ENCODE data around the gene SERPINE2. TPM values are rescaled to one million over a fixed set of nuclear protein-coding genes. Genes with fewer than 3 reads are reported as not detected.
A peak's percentile ranks its signal among the peaks of the same experiment; 100 is the strongest.

SERPINE2 gene
- total and polyA plus RNA-seq, 4 donors = 61.9 to 216 (median 135) TPM

GRCh38 chr2:224024270-224024669 is 14.8 kb downstream of the SERPINE2 start:
- DNase-seq (ENCODE audit: low read depth in 4 of 6, low spot score in 6 of 6) = no peak
- WGBS (ENCODE audit: insufficient coverage) = 100% methylated on average over 1 of the region's 4 CpGs
- H3K9me3 ChIP-seq (ENCODE audit: control insufficient read depth, insufficient read depth, low read length) = no peaks in the 10 kb centered on the region
- no peaks in the 10 kb centered on the region for H3K27me3 ChIP-seq (ENCODE audit: control insufficient read depth, insufficient read depth, low read length)
- no peaks in the 10 kb centered on the region for H3K4me1 ChIP-seq (ENCODE audit: control insufficient read depth, insufficient read depth, low read length)
- no peak overlapping the region for H3K4me3 ChIP-seq (ENCODE audit: low read depth, low read length)
- no peak overlapping the region for H3K27ac ChIP-seq (ENCODE audit: low read depth, low read length)
- H3K36me3 ChIP-seq (ENCODE audit: control insufficient read depth, insufficient read depth, low read length) = no peaks in the 10 kb centered on the region

DNA sequence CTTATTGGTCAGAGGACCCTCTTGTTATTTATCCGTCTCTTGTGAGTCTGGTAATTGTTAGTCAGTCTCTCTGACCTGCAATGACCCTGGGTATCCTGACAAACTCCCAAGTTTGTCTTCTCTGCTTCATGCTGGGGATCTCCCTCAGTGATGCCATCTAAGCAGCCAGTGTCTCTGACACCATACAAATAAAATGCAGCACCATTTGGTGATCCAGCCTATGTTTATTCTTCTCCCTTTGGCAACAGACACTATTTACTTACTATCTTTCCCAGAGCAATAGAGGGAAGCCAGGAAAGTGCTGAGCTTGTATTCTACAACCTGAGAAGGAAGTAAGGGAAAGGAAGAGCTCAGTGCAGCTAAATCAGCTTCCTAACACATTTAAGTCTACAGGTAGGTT is 15.9 kb downstream of the SERPINE2 start:
- Histone ChIP-seq H3K27ac (ENCODE audit: low read depth, low read length) (no peak overlapping the region), H3K9me3 (ENCODE audit: control insufficient read depth, insufficient read depth, low read length) (no peaks in the 10 kb centered on the region), H3K4me3 (ENCODE audit: low read depth, low read length) (no peak overlapping the region), H3K27me3 (ENCODE audit: control insufficient read depth, insufficient read depth, low read length) (no peaks in the 10 kb centered on the region), H3K4me1 (ENCODE audit: control insufficient read depth, insufficient read depth, low read length) (no peaks in the 10 kb centered on the region), H3K36me3 (ENCODE audit: control insufficient read depth, insufficient read depth, low read length) (no peaks in the 10 kb centered on the region)
- DNase-seq (ENCODE audit: low read depth in 4 of 6, low spot score in 6 of 6) = no peak
- WGBS (ENCODE audit: insufficient coverage) = no CpG with 5 or more reads among the region's 1 CpG

GRCh38 chr2:224022486-224022885 is 16.6 kb downstream of the SERPINE2 start:
- Histone ChIP-seq H3K9me3 (ENCODE audit: control insufficient read depth, insufficient read depth, low read length) (no peaks in the 10 kb centered on the region), H3K4me1 (ENCODE audit: control insufficient read depth, insufficient read depth, low read length) (peaks cover 5% of the 10 kb centered on the region), H3K27ac (ENCODE audit: low read depth, low read length) (no peak overlapping the region), H3K27me3 (ENCODE audit: control insufficient read depth, insufficient read depth, low read length) (no peaks in the 10 kb centered on the region), H3K4me3 (ENCODE audit: low read depth, low read length) (no peak overlapping the region), H3K36me3 (ENCODE audit: control insufficient read depth, insufficient read depth, low read length) (no peaks in the 10 kb centered on the region)
- no peak for DNase-seq (ENCODE audit: low read depth in 4 of 6, low spot score in 6 of 6)

GRCh38 chr2:224020523-224020922 is 18.6 kb downstream of the SERPINE2 start:
- Histone ChIP-seq H3K36me3 (ENCODE audit: control insufficient read depth, insufficient read depth, low read length) (no peaks in the 10 kb centered on the region), H3K9me3 (ENCODE audit: control insufficient read depth, insufficient read depth, low read length) (no peaks in the 10 kb centered on the region), H3K4me1 (ENCODE audit: control insufficient read depth, insufficient read depth, low read length) (peaks cover 5% of the 10 kb centered on the region), H3K27me3 (ENCODE audit: control insufficient read depth, insufficient read depth, low read length) (no peaks in the 10 kb centered on the region), H3K27ac (ENCODE audit: low read depth, low read length) (no peak overlapping the region), H3K4me3 (ENCODE audit: low read depth, low read length) (no peak overlapping the region)
- WGBS (ENCODE audit: insufficient coverage) = 61% methylated on average over 2 of the region's 3 CpGs
- DNase-seq (ENCODE audit: low read depth in 4 of 6, low spot score in 6 of 6) = peak in 1 of 6 donors; percentile 79

GRCh38 chr2:224017957-224018356 is 21.1 kb downstream of the SERPINE2 start:
- 20% methylated on average over 1 of the region's 4 CpGs for WGBS (ENCODE audit: insufficient coverage)
- H3K4me3 ChIP-seq (ENCODE audit: low read depth, low read length) = no peak overlapping the region
- H3K9me3 ChIP-seq (ENCODE audit: control insufficient read depth, insufficient read depth, low read length) = no peaks in the 10 kb centered on the region
- DNase-seq (ENCODE audit: low read depth in 4 of 6, low spot score in 6 of 6) = peak in 1 of 6 donors; percentile 38
- H3K4me1 ChIP-seq (ENCODE audit: control insufficient read depth, insufficient read depth, low read length) = peaks cover 20% of the 10 kb centered on the region
- no peak overlapping the region for H3K27ac ChIP-seq (ENCODE audit: low read depth, low read length)
- no peaks in the 10 kb centered on the region for H3K27me3 ChIP-seq (ENCODE audit: control insufficient read depth, insufficient read depth, low read length)
- no peaks in the 10 kb centered on the region for H3K36me3 ChIP-seq (ENCODE audit: control insufficient read depth, insufficient read depth, low read length)

GRCh38 chr2:224016963-224017362 is 22.1 kb downstream of the SERPINE2 start:
- DNase-seq (ENCODE audit: low read depth in 4 of 6, low spot score in 6 of 6) = no peak
- Histone ChIP-seq H3K4me3 (ENCODE audit: low read depth, low read length) (no peak overlapping the region), H3K27ac (ENCODE audit: low read depth, low read length) (no peak overlapping the region), H3K4me1 (ENCODE audit: control insufficient read depth, insufficient read depth, low read length) (peaks cover 20% of the 10 kb centered on the region), H3K9me3 (ENCODE audit: control insufficient read depth, insufficient read depth, low read length) (no peaks in the 10 kb centered on the region), H3K36me3 (ENCODE audit: control insufficient read depth, insufficient read depth, low read length) (no peaks in the 10 kb centered on the region), H3K27me3 (ENCODE audit: control insufficient read depth, insufficient read depth, low read length) (no peaks in the 10 kb centered on the region)
- WGBS (ENCODE audit: insufficient coverage) = 100% methylated on average over 2 of the region's 3 CpGs

GRCh38 chr2:224014336-224014735 is 24.8 kb downstream of the SERPINE2 start:
- no peak for DNase-seq (ENCODE audit: low read depth in 4 of 6, low spot score in 6 of 6)
- Histone ChIP-seq H3K9me3 (ENCODE audit: control insufficient read depth, insufficient read depth, low read length) (no peaks in the 10 kb centered on the region), H3K4me3 (ENCODE audit: low read depth, low read length) (no peak overlapping the region), H3K4me1 (ENCODE audit: control insufficient read depth, insufficient read depth, low read length) (peaks cover 23% of the 10 kb centered on the region), H3K36me3 (ENCODE audit: control insufficient read depth, insufficient read depth, low read length) (no peaks in the 10 kb centered on the region), H3K27me3 (ENCODE audit: control insufficient read depth, insufficient read depth, low read length) (no peaks in the 10 kb centered on the region), H3K27ac (ENCODE audit: low read depth, low read length) (no peak overlapping the region)
- WGBS (ENCODE audit: insufficient coverage) = 46% methylated on average over 1 of the region's 4 CpGs

GRCh38 chr2:224011837-224012236 is 27.2 kb downstream of the SERPINE2 start:
- Histone ChIP-seq H3K4me3 (ENCODE audit: low read depth, low read length) (no peak overlapping the region), H3K36me3 (ENCODE audit: control insufficient read depth, insufficient read depth, low read length) (no peaks in the 10 kb centered on the region), H3K27me3 (ENCODE audit: control insufficient read depth, insufficient read depth, low read length) (no peaks in the 10 kb centered on the region), H3K9me3 (ENCODE audit: control insufficient read depth, insufficient read depth, low read length) (no peaks in the 10 kb centered on the region), H3K4me1 (ENCODE audit: control insufficient read depth, insufficient read depth, low read length) (peaks cover 24% of the 10 kb centered on the region), H3K27ac (ENCODE audit: low read depth, low read length) (no peak overlapping the region)
- no CpG with 5 or more reads among the region's 1 CpG for WGBS (ENCODE audit: insufficient coverage)
- DNase-seq (ENCODE audit: low read depth in 4 of 6, low spot score in 6 of 6) = no peak

GRCh38 chr2:224009605-224010315 is 29.3 kb downstream of the SERPINE2 start:
- H3K36me3 ChIP-seq (ENCODE audit: control insufficient read depth, insufficient read depth, low read length) = no peaks in the 10 kb centered on the region
- DNase-seq (ENCODE audit: low read depth in 4 of 6, low spot score in 6 of 6) = no peak
- H3K27me3 ChIP-seq (ENCODE audit: control insufficient read depth, insufficient read depth, low read length) = no peaks in the 10 kb centered on the region
- no peaks in the 10 kb centered on the region for H3K9me3 ChIP-seq (ENCODE audit: control insufficient read depth, insufficient read depth, low read length)
- no peak overlapping the region for H3K4me3 ChIP-seq (ENCODE audit: low read depth, low read length)
- H3K27ac ChIP-seq (ENCODE audit: low read depth, low read length) = no peak overlapping the region
- H3K4me1 ChIP-seq (ENCODE audit: control insufficient read depth, insufficient read depth, low read length) = peaks cover 19% of the 10 kb centered on the region
- 75% methylated on average over 2 of the region's 5 CpGs for WGBS (ENCODE audit: insufficient coverage)

DNA sequence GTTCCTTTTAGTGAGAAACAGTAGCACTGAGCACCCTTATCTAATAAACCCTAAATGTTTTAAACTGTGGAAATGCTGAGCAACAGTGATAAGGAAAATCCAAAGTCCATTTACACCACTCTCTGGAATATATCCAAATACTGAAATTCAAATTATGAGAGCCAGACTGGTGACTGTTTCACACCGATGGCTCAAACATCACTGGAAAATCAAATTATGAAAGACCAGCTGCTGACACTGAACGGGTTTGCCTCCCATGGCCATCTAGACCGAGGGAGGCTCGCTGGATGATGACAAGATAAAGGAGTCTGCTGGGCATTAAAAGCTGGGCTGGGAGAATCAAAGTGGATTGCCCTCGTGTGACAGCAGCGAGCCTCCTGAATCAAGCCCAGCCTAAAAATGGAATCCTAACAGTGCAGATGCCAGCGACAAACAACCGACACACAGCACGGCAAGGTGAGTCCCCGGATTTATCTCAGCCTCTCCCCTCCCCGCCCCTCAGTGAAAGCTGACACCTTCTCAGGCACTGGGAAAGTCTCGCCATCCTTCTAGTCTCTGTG is 30.3 kb downstream of the SERPINE2 start:
- no peaks in the 10 kb centered on the region for H3K9me3 ChIP-seq (ENCODE audit: control insufficient read depth, insufficient read depth, low read length)
- peaks cover 18% of the 10 kb centered on the region for H3K4me1 ChIP-seq (ENCODE audit: control insufficient read depth, insufficient read depth, low read length)
- H3K4me3 ChIP-seq (ENCODE audit: low read depth, low read length) = no peak overlapping the region
- H3K36me3 ChIP-seq (ENCODE audit: control insufficient read depth, insufficient read depth, low read length) = no peaks in the 10 kb centered on the region
- peak in 1 of 6 donors; percentile 57 for DNase-seq (ENCODE audit: low read depth in 4 of 6, low spot score in 6 of 6)
- whole genome bisulfite sequencing (ENCODE audit: insufficient coverage) = 47% methylated on average over 11 of the region's 12 CpGs
- no peak overlapping the region for H3K27ac ChIP-seq (ENCODE audit: low read depth, low read length)
- H3K27me3 ChIP-seq (ENCODE audit: control insufficient read depth, insufficient read depth, low read length) = no peaks in the 10 kb centered on the region
